VCaP (cell line): ENCODE results near the gene DPF3.
"Not testable (repeated sequence)": the region's sequence is repeated elsewhere in the genome, so short reads cannot be mapped to it uniquely, and the experiment has no call there.

Experiments
- H3K27ac ChIP-seq: fragments of 450-650 bp; 2 replicates; pipeline ENCODE4 v1.5.1; 2017
- CTCF ChIP-seq: fragments of 450-650 bp; conservative IDR thresholded peaks from 2 replicates; pipeline ENCODE4 v1.5.1; 2017; ENCODE audit warnings: mild to moderate bottlenecking, moderate library complexity

The DPF3 gene

DNA sequence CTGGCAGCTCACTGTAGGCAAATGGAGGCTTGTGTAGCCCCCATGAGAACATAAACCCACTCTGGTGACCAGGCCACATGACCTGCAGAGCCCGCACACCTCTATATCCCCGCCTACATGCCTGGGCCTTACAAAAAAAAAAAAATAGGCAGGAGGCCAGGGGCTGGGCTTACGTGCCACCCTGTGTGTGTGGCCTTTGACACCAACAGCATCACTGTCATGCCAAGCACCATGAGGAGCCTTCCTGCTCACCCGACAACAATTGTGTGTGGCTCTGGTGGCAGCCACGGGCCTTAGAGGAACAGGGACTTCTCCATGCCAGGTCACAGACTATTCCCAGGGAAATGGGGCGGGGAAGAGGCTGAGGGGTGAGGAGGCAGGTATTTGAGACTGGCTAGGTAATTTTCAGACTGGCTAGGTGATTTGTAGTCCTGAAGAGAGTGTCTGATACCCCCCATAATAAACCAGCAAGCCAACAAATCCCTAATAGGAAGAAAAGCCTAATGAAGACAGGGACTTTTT is 140.0 kb downstream of the DPF3 start:
- H3K27ac ChIP-seq, result no peak overlapping the region
- no peak for TF ChIP-seq CTCF

GRCh38 chr14:72753044-72753710 is 140.7 kb downstream of the DPF3 start:
- H3K27ac ChIP-seq, result no peak overlapping the region
- TF ChIP-seq CTCF, result no peak

DNA sequence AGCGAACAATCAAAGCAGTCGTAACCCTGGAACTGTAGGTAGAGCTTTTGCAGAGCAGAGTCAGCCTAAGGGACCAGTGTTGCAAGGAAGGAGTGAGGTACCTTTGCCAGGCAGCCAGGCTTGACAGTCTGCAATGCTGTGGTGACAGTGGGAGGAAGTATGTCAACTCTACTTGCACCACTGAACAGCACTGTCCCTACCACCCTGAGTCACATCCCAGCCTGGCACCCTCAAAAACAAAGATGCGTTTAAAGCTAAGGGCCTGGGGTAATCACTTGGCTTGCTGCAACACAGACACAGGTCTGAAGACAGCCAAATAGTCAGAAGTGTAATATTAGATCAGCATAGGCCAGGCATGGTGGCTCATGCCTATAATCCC is 141.9 kb downstream of the DPF3 start:
- no peak overlapping the region for H3K27ac ChIP-seq
- TF ChIP-seq CTCF, result no peak

DNA sequence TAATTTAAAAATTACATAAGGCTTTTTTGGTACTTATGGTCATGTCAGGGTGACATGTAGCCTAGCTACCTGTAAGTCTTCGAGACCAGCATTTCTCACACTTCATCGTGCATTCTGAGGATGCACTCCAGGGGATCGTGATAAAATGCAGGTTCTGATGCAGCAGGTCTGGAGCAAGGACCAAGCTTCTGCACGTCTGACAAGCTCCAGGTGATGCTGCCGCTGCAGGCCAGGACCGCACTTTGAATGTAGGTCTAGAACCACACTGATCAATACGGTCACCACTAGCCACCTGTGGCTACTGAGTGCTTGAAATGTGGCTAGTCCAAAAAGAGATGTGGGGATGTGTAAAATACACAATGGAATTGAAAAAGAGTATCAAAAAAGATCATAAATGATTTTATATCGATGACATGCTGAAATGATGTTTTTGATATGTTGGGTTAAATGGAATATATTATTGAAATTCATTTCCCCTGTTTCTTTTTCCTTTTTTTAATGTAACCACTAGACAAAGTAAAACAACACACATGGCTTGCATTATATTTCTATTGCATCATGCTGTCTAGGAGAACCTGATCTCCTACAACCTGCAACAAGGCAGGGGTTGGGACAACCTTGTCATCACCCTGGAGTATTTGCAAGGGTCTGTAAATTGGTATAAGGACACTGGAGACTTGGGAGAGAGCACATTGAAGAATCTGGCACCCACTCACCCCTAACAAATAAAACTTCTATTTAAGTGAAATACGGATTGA is 142.4 kb downstream of the DPF3 start:
- no peak overlapping the region for H3K27ac ChIP-seq
- no peak for TF ChIP-seq CTCF

GRCh38 chr14:72748921-72749320 is 145.0 kb downstream of the DPF3 start:
- H3K27ac ChIP-seq, result not testable (repeated sequence)

DNA sequence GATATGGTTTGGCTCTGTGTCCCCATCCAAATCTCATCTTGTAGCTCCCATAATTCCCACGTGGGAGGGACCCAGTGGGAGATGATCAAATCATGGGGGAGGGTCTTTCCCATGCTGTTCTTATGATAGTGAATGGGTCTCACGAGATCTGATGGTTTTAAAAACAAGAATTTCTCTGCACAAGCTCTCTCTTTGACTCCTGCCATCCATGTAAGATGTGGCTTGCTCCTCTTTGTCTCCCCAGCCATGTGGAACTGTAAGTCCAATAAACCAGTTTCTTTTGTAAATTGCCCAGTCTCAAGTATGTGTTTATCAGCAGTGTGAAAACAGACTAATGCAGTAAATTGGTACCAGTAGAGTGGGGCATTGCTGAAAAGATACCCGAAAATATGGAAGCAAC is 146.2 kb downstream of the DPF3 start:
- TF ChIP-seq CTCF, result no peak
- H3K27ac ChIP-seq, result no peak overlapping the region

GRCh38 chr14:72745991-72746980 is 147.6 kb downstream of the DPF3 start:
- no peak overlapping the region for H3K27ac ChIP-seq
- no peak for TF ChIP-seq CTCF
